DND-41 (cell line): ENCODE results near the gene CCDC92.
A peak's percentile ranks its signal among the peaks of the same experiment; 100 is the strongest.

Source experiments
- ATAC-seq: fragments of 200-7000 bp; cut with Tn5 transposase; 3 replicates; pipeline ENCODE4 v1.9.1; 2021; ENCODE audit warnings: low read depth; ENCODE audit not compliant: insufficient read depth
- DNase-seq: peaks from one replicate; pipeline ENCODE4 v3.0.0-alpha.2; 2020
- H2AFZ ChIP-seq: 2 replicates; pipeline ENCODE4 v1.6.0; 2012; ENCODE audit warnings: low read depth, low read length
- H3K27ac ChIP-seq: 2 replicates; pipeline ENCODE4 v1.5.1; 2012; ENCODE audit warnings: low read length, inconsistent platforms
- H3K27me3 ChIP-seq: fragments of 200-600 bp; sonication (generic); 2 replicates; pipeline ENCODE4 v1.6.0; 2012; ENCODE audit warnings: low read length, mild to moderate bottlenecking, inconsistent platforms; ENCODE audit not compliant: insufficient read depth, poor library complexity
- H3K36me3 ChIP-seq: 2 replicates; pipeline ENCODE4 v1.5.1; 2012; ENCODE audit warnings: low read length, inconsistent platforms; ENCODE audit not compliant: insufficient read depth
- H3K4me1 ChIP-seq: 2 replicates; pipeline ENCODE4 v1.5.1; 2012; ENCODE audit warnings: mild to moderate bottlenecking, low read length; ENCODE audit not compliant: insufficient read depth
- H3K4me2 ChIP-seq: 2 replicates; pipeline ENCODE4 v1.6.0; 2012; ENCODE audit warnings: mild to moderate bottlenecking, moderate library complexity, low read length, inconsistent platforms; ENCODE audit not compliant: insufficient read depth
- H3K4me3 ChIP-seq, 2 experiments: fragments of 200-600 bp in 1 of 2; shearing (Covaris generic) in 1 of 2; 2 replicates each; pipeline ENCODE4 v1.5.1; 2012 to 2016; ENCODE audit warnings: inconsistent platforms in 2 of 2, low read length in 2 of 2, mild to moderate bottlenecking in 2 of 2, low read depth in 1 of 2, moderate library complexity in 1 of 2
- H3K79me2 ChIP-seq: 2 replicates; pipeline ENCODE4 v1.6.0; 2012; ENCODE audit warnings: low read length, inconsistent platforms; ENCODE audit not compliant: insufficient read depth
- H3K9ac ChIP-seq: 2 replicates; pipeline ENCODE4 v1.6.0; 2012; ENCODE audit warnings: low read depth, mild to moderate bottlenecking, inconsistent platforms, low read length, moderate library complexity
- H3K9me3 ChIP-seq: 2 replicates; pipeline ENCODE4 v1.5.1; 2012; ENCODE audit warnings: low read length, moderate library complexity, mild to moderate bottlenecking, inconsistent platforms; ENCODE audit not compliant: insufficient read depth, severe bottlenecking
- H4K20me1 ChIP-seq: 2 replicates; pipeline ENCODE4 v1.6.0; 2012; ENCODE audit warnings: low read length; ENCODE audit not compliant: insufficient read depth
- CTCF ChIP-seq: IDR thresholded peaks from 2 replicates; pipeline ENCODE4 v1.5.1; 2012; ENCODE audit warnings: borderline replicate concordance, low read length, moderate library complexity, mild to moderate bottlenecking; ENCODE audit not compliant: poor library complexity, severe bottlenecking; ENCODE audit errors: extremely low read depth
- EZH2 ChIP-seq: IDR thresholded peaks from 3 replicates; pipeline ENCODE4 v1.6.1; 2012; ENCODE audit warnings: borderline replicate concordance, low read depth, mild to moderate bottlenecking, moderate library complexity, low read length, inconsistent platforms; ENCODE audit not compliant: severe bottlenecking

Gene CCDC92

GRCh38 chr12:123972457-123973401 lies at the start of gene CCDC92, which contains the start of gene ZNF664:
Gene CCDC92 (minus strand): TSS chr12:123972831. CDS start chr12:123944305, 28,526 bp downstream.
Gene ZNF664 (plus strand): TSS chr12:123973215. CDS start chr12:124012145, 38,930 bp downstream.
- H3K9ac ChIP-seq: peak within 1 kb of the TSS; percentile 66
- H3K27ac ChIP-seq: peak within 1 kb of the TSS; percentile 51; the same call in 1 of the 2 replicates
- peak within 1 kb of the TSS; percentile 44 to 69; a peak in 3 of 4 replicates for H3K4me3 ChIP-seq
- peaks cover 33% of the 10 kb centered on the region for H3K4me1 ChIP-seq
- TF ChIP-seq CTCF: peak; percentile 53
- no peak for TF ChIP-seq EZH2
- DNase-seq (peak; percentile 95), ATAC-seq (peak; percentile 85)
- peaks cover 16% of the 10 kb centered on the region for H3K36me3 ChIP-seq
- H3K9me3 ChIP-seq: no peaks in the 10 kb centered on the region
- H3K4me2 ChIP-seq: peak within 1 kb of the TSS; percentile 78
- H3K27me3 ChIP-seq: no peaks in the 10 kb centered on the region
- H4K20me1 ChIP-seq: peaks cover 4% of the 10 kb centered on the region
- peaks cover 37% of the 10 kb centered on the region for H3K79me2 ChIP-seq
- peak within 1 kb of the TSS; percentile 74 for H2AFZ ChIP-seq

GRCh38 chr12:124022161-124022560 lies 49.5 kb upstream of the CCDC92 start:
- ATAC-seq (no peak), DNase-seq (no peak)
- no peaks in the 10 kb centered on the region for H3K36me3 ChIP-seq
- H3K4me3 ChIP-seq: no peak overlapping the region
- TF ChIP-seq CTCF: no peak
- TF ChIP-seq EZH2: no peak
- no peaks in the 10 kb centered on the region for H3K79me2 ChIP-seq
- H2AFZ ChIP-seq: no peak overlapping the region
- peaks cover 3% of the 10 kb centered on the region for H3K9me3 ChIP-seq
- H3K9ac ChIP-seq: no peak overlapping the region
- H3K4me2 ChIP-seq: no peak overlapping the region
- no peaks in the 10 kb centered on the region for H4K20me1 ChIP-seq
- H3K4me1 ChIP-seq: no peaks in the 10 kb centered on the region
- H3K27me3 ChIP-seq: no peaks in the 10 kb centered on the region
- no peak overlapping the region for H3K27ac ChIP-seq

- no peak overlapping the region for H3K4me2 ChIP-seq
- no peaks in the 10 kb centered on the region for H3K9me3 ChIP-seq
- H3K27ac ChIP-seq: no peak overlapping the region
- no peaks in the 10 kb centered on the region for H3K36me3 ChIP-seq
- TF ChIP-seq EZH2 (no peak), CTCF (no peak)
- ATAC-seq (no peak), DNase-seq (no peak)
- no peaks in the 10 kb centered on the region for H4K20me1 ChIP-seq
- no peak overlapping the region for H2AFZ ChIP-seq
- no peaks in the 10 kb centered on the region for H3K79me2 ChIP-seq
- no peaks in the 10 kb centered on the region for H3K27me3 ChIP-seq
- no peak overlapping the region for H3K9ac ChIP-seq
- no peaks in the 10 kb centered on the region for H3K4me1 ChIP-seq
- no peak overlapping the region for H3K4me3 ChIP-seq
Measured at GRCh38 chr12:124021007-124021406, 48.4 kb upstream of the CCDC92 start.
